ENCODE results near the gene RAB27B.
A peak's percentile ranks its signal among the peaks of the same experiment; 100 is the strongest.
"Not testable (repeated sequence)": the region's sequence is repeated elsewhere in the genome, so short reads cannot be mapped to it uniquely, and the experiment has no call there.

RAB27B gene, protein sequence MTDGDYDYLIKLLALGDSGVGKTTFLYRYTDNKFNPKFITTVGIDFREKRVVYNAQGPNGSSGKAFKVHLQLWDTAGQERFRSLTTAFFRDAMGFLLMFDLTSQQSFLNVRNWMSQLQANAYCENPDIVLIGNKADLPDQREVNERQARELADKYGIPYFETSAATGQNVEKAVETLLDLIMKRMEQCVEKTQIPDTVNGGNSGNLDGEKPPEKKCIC

DNA sequence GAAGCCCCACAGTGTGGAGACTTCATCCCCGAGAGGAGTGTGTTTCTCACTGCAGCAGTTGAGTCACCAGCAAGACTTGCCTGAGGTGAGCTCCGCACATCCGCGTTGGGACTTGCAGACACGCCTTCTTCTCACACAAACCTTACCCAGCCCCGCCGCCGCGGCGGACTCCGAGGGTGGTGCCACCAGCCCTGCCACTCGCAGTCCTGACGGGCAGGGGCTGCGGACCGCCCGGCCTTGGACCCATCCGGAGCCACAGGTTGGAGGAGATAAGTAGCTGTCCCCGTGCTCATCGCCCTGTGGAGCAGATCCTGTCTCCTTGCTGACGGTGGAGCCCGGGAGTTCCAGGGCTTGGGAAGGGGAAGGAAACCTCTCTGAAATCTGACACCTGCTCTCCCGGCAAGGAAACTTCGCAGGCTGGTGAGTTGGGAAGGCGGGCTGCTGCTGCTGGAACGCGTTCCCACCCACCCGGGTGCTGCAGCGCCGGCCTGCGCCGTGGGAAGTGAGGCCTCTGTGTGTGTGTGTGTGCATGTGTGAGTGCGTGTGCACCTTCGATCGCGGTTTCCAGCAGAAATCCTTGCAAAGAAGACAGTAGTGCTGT is at the start of gene RAB27B:
TSS of gene RAB27B (plus strand) at position 197 of the 601 bp plus-strand sequence. CDS start 49,109 bp downstream, outside the sequence.
- DNase-seq: peak; percentile 42

DNA sequence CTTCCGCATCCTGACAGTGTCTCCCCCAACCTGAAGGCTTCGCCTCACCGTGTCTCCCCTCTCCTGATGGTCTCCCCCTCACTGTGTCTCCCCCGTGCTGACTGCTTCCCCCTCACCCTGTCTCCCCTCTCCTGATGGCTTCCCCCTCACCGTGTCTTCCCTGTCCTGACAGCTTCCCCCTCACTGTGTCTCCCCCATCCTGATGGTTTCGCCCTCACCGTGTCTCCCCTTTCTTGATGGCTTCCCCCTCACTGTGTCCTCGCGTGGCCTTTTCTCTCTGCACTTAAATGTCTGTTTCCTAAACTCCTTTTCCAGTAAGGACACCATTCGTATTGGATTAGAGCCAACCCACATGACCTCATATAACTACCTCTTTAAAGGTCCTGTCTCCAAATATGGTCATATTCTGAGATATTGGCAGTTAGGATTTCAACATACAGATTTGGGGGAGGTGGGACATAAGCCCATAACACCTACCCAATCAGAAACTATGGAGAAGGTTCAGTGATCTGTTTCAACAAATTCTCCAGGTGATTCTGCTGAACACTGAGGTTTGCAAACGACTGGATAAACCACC is 47.9 kb upstream of the RAB27B start:
- peak; percentile 67 for DNase-seq

DNA sequence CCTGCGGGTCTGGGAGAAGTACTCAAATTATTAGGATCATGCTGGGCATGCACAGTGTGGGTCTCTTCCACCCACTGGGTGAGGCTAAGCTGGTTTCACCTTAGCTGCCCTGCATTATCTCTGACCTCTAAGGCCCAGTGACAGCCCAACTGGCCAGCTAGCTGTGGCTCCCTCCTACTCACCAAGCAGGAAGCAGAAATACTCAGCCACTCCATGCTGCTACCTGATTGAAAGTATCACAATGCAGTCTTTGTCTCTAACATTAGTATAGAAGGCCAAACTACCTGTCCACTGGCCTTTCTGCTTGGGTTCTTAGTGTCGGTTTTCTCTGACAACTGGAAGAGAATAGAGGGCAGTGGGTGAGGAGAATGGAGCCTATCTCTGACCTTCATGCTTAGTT is 47.3 kb upstream of the RAB27B start:
- DNase-seq: peak; percentile 44

DNA sequence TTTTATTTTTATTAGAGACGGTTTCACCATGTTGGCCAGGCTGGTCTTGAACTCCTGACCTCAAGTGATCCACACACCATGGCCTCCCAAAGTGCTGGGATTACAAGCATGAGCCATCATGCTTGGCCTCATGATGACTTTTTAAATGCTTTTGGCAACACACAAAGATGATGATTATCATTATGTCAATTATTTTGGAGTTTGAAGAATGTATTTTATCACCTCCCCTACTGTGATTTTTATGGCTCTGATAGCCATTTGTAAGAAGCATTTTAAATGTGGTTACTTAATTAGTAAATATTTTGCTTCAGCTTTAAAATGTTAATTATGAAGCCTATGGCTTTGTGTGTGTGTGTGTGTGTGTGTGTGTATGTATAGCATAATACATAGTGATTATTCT is 45.1 kb upstream of the RAB27B start:
- DNase-seq: no peak

DNA sequence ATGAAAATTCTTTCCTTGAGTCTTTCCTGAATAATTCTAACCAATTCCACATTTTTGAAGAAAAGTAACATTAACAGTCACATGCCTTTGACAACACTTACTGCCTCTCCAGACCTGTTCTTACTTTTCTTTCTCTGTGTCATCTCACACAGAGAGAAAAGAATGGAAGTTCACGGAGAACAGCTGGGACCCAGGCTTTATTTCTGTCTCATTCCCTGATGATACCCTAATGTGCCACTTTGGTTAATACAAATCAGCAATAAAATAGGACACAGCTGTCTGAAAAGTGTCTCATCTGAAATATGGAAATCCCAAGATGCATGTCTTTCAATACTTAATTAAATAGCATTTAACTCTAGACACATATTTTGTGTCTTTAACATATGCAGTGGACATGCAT is 42.1 kb upstream of the RAB27B start:
- DNase-seq: no peak

DNA sequence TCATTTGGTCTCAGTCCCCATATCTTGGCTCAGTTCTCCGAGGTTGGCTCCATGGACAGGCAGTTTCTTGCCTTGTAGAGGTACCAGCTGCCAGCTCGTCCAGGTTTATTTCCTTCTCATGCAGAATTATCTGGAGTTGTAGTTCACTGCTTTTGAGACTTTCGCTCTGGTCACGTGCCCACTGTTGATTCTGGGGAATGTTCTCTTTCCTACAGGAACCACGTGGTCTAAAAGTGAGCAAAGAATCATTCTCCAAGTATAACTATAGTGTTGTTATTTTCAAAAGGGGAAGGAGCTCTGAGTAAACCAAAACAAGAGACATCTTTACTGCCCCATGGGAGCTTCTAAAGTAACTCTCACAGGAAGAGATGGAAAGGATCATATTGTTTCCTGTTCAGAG is 41.2 kb upstream of the RAB27B start:
- no peak for DNase-seq

DNA sequence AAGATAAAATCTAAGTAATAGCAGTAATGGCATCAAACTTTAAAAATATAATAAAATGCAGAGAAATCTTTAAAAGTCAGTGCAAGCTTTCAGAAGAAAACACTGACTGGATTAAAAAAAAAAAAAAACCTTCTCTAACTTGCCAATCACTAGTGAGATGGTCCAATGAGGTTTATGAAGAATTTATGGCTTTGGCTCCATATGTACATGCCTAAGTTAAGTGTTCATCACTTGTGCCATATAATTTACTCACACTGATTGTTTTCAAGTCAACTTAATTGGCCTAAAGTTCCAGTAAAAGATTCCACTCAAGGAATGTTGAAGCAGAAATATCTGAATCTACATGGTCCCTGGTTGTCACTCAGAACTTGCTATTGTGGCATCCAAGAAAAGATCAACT is 40.7 kb upstream of the RAB27B start:
- no peak for DNase-seq

DNA sequence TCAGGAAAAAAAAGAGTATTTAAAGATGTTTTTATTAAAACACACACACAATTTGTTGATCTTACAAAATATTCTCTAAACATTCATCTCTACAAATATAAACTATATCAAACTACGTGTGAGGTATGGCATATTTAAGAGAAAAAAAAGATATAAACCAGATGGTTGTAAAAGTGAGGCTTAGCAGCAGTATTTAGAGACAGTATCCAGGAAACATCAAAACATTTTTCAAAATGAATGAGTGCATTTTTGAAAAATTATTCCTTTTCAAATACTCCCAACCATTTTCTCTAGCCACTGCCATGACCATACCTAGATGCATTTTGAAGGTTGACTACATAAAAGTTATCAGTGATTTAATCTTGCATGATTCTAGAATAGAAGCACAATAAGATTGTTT is 38.2 kb upstream of the RAB27B start:
- DNase-seq: no peak

DNA sequence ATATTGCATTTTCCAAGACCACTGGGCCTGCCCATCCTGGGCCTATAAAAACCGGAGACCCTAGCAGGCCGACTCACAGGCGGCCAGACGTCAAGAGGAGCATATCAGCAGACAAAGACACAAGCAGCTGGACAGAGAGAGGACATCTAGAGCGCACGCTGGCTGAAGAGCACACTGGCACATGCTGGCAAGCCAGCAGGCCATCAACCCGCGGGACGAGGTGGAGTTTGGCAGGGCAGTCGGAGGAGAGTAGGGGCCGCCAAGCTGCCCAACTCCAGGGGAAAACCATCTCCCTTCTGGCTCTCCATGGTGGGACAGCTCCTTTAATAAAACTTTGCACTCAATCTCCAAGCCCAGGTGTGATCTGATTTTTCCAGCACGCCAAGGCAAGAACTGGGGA is 36.6 kb upstream of the RAB27B start:
- DNase-seq: no peak

DNA sequence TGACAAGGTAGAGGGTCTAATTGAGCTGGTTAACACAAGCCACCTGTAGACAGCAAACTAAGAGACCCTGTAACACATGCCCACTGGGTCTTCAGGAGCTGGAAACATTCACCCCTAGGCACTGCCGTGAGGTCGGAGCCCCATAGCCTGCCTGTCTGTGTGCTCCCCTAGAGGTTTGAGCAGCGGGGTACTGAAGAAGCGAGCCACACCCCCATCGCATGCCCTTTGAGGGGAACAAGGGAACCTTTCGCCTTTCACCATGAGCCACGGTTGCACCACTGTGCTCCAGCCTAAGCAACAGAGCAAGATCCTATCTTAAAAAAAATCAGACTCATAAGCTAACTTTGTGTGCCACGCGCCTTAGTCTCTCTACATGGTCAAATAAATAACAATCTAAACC is 36.2 kb upstream of the RAB27B start:
- no peak for DNase-seq

DNA sequence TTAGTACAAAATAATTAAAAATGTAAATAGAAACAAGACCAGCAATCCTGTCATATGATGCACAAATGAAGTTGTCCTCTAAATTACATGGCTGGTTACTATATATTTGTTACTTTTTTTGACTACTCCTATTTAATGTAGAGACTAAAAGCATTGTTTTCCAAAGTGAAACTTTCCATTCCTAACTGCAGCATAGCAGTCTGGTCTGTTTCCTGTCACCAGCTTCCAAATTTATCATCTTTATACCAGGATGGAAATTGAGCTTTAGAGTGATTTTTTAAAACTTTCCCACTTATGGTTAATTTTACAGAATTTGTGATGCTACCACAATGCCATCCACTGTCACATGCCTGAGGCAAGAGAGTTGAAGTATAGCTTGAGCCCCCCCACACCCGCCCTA is 33.5 kb upstream of the RAB27B start:
- DNase-seq: no peak

DNA sequence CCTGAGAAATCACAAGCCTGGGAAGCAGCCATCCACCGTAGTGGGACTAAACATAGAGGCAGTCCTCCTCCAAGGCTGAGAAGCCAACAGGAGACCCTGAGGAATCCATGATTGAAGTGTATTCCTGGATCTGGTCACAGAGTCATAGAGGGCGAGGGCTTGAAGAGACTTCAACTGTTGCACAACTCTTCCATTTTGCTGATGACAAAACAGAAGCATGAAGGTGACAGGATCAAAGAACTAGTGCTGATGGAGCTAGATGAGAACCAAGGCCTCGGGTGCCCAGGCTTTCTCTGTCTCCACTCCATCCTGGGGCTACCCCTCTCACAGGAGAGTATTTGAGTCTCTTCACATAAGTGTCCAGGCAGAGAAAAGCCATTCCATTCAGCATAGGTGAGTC is 30.1 kb upstream of the RAB27B start:
- no peak for DNase-seq

DNA sequence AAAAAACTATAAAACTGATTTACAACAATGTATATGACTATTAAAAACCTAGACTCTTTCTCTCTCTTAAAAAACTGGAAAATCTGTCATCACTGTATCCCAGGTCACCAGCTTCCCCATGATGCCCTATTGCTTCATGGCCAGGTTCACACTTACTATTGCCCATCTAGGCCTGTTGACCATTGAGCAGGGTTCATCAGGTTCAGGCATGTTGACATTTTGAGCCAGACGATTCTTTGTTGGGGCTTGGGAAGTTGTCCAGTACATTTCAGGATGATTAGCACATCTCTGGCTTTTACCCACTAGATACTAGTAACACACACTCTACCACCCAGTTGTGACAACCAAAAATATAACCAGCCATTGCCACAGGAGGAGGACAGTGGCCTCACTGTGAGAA is 26.9 kb upstream of the RAB27B start:
- no peak for DNase-seq

DNA sequence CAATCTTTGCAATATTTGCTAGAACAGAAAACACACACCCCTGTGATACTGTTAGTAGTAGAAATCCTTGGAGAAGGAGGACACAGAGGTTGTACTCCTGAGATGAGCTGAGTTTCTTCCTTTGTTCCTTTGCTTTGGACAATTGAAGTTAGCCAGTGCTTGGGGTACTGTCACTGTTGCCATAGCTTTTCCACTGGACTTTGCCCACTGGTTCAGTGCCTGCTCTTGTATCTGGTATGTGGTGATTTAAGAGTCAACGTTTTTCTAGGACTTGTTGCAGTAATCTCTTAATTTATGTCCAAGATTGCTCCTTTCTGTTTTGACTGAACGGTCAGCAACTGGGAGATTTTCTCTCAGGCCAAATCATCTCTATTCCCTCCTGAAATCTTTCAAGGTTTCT is 26.1 kb upstream of the RAB27B start:
- DNase-seq: no peak

DNA sequence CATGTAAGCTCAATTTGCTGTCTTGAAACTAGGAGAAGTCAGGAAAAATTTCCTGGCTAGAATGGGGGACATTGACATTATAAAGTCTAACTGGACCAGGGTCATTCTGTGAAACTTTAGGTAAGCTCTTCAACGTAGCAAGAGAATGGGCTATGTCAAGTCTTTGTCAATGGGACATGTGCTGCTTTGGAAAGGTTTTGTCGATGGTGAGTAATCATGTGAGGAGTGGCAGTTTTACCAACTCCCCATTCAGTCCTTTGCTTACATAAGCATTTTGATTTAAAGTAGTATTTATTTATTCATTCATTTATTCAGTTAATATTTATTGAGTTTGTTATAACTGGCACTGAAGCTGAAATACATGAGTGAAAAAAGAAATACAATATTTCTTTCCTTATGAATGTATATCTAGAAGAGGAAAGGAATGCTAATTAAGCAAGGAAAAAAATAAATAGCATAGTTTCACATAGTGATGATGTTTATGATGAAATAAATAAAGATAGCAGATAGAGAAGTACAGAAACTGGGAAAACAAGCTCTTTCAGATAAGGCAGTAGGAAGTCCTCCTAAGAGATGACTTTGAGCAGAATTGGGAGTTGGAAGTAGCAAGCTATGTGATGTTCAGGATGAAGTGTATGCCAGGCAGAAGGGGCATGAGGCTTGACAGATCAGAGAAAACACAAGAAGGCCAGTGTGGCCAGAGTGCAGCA is 25.4 kb upstream of the RAB27B start:
- DNase-seq: no peak

DNA sequence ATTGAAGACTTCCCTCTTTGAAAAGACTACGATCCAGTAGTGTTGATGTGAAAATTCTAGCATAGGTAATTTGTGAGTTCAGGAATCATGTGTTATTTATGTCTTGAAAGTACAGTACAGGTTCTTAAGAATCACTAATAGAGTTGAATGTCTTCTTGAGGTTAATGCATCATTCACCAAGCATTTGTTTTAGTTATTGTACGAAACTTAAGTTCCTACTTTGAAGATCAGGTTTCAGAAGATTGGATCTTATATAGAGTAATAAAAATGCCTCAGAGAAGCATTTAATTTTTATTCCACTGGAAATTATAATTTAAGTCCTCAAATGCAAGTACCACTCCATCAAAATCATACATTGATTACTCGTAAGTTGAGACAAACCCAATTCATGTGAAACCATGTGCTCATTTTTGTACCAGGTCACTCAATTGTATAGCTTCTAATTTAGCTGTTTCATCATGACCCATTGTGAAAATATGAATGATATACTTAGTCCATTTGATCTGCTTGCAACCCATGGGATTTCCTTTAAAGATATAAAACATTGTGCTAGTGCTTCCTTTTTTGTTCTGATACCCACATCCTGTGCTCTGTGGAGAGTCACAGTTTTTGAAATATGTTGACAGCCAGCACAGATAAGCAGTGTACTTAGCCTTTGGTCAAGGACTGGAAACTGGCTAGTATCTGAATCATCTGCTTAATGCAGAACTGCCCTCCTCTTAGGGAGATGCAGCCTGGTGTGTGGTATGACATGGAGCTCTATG is 22.5 kb upstream of the RAB27B start:
- DNase-seq: peak; percentile 96

DNA sequence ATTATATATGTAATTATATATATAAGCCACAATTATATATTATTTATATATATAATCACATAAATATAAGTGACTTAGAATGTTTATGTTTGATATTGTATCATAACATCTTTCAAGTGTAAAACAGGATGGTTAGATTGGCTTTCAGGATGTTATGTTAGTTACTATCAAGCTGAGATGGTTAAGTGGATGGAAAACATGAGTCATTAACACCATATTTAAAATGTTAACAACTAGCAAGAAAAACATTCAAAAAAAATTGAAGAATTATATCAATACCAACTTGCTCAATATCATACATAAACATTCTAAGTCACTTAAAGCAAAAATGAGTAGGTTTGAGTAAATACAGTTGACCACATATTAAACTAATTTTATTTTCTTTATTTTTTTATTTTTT is 21.8 kb upstream of the RAB27B start:
- peak; percentile 50 for DNase-seq

DNA sequence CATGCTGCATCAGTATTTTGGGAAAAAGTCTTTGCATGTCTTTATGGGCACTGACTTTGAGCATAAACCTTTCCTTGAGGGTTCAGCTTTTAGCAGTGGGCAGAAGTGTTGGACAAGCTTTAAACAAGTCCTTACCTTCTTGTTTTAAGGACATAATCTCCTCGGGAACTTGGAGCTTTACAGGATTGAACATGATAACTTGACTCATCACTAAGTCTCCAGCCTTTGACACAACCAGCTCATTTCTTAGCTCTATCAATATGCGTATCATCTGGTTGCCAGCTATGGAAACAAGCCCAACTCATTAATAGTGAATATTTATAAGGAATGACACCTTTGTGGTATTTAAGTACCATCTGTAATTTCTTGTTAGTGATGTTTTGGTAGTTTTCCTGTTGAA is 21.0 kb upstream of the RAB27B start:
- no peak for DNase-seq

DNA sequence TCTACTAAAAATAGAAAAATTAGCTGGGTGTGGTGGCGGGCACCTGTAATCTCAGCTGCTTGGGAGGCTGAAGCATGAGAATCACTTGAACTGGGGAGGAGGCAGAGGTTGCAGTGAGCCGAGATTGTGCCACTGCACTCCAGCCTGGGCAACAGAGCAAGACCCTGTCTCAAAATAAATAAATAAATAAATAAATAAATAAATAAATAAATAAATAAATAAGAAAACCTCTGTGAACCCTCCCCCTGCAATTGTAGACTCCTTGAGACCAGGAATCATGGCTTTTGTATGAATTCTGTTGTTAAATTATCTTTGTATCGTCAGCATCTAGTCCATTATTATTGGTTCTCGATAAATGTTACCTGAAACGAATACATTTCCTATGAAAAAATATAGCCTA is 17.6 kb upstream of the RAB27B start:
- not testable (repeated sequence) for DNase-seq

DNA sequence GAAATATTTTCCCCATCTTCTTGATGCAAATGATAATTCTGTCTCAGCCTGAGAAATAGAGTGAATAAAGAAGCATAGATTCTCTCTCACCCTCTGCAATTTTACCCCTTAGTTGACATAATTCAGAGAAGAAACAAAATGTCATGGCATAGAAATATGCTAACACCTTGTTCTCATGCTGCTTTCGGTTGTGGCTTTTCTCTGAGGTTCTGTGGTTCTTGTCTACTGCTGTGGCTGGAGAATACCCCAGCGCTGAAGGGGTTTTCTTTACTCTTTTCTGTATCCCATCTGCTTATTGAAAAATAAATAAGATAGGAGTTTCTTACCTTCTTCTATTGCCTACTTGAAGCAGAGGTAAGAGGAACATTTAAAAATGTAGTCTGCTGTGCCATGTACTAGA is 15.4 kb upstream of the RAB27B start:
- peak; percentile 59 for DNase-seq

DNA sequence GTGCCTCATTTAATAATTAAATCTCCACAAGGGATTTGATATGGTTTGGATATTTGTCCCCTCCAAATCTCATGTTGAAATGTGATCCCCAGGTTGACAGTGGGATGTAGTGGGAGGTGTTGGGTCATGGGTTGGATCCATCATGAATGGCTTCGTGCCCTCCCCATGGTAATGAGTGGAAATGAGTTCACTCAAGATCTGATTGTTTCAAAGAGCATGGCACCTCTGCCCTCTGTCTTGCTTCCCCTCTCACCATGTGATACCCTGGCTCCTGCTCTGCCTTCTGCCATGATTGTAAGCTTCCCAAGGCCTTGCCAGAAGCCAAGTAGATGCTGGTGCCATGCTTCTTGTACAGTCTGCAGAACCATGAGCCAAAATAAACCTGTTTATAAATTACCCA is 15.0 kb upstream of the RAB27B start:
- DNase-seq: no peak

DNA sequence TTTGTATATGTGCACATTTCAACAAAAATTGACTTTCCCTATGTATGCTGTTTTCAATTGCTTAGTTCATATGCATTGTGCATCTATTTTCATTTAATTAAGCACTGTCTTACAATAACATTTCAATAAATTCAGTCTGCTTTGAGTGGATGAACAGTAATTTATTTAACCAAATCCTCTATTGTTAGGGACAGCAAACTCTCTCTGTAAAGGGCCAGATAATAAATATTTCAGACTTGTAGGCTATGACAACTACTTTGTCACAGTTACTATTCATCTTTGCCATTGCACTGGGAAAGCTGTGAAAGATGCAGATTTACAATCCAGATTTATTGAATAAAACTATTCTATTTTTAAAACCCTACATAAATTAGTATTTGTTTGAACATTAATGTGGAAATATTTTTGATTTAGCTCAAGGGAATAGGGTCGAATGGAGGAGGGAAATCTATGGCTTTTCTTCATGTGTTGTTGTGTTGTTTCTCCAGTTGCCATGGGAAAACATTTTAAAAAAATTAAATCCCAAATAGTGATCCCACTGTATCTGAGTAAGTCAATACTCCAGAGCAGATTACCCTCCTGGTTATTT is 14.2 kb upstream of the RAB27B start:
- DNase-seq: no peak

DNA sequence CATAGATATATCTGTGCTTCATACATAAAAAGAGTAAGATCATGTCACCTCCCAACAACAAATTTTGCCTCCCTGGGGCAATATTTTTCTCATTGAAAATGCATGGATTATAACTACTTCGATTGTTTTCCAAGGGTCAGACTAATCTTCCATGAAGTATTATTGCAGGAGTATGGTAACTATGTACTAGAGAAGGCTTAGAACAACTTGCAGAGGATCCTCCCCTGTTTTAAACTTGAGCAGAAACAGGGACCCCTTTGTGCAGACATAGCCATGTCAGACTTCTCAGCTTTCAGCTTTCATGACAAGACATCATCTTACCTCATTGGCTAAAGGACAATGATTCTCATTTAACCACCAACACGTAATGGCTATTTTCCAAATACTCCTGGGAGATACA is 13.2 kb upstream of the RAB27B start:
- no peak for DNase-seq
